NT2/D1 (cell line): ENCODE measurements around the gene EXOC3L4.

Experiments used
- YY1 ChIP-seq: IDR thresholded peaks from 2 replicates; pipeline ENCODE4 v1.6.1; 2011; ENCODE audit not compliant: insufficient read length, insufficient read depth
- ZNF274 ChIP-seq: IDR thresholded peaks from 2 replicates; pipeline ENCODE4 v1.6.1; 2011; ENCODE audit warnings: mild to moderate bottlenecking, low read depth, low read length

DNA sequence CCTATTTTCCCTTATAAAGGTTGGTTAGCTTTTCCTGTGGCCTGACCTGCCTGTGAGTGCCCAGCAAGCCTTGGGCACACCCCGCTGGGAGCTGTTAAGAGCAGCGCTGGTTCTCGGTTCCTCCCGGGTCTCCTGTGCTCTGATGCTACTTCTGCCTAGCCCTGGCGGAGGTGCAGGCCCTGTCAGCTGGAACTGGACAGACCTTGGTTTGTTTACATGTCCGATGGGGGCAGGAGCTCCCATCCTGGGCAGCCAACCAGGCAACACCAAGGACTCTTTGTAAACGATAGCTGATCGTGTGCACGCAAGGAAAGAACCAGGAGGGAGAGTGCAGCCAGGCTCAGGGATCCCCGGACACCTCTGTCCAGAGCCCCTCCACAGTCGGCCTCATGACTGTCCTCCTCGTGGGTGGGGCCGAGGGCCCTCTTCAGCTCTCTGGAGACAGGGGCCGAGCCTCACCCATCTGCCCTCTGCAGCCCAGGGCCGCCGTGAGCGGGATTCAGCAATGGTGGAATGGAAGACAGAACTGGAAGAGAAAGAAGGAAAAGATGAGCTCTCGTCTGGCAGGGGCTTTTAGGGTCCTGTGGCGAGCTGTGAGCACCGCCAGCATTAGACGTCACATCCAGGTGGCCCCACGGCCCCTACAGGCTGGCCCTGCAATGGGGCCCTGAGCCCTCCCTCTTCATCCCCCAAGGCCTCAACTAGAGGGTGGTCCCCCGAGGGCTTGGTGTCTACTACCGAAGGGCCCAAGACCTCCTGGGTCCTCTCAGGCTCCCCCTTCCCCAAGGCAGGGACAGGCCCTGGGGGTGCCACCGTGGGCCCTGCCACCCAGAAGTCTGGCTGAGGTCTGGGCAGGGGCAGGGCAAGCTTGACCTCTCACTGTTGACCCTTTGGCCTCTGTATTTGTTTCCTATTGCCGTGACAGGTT lies 41.1 kb downstream of the EXOC3L4 start:
- TF ChIP-seq YY1 (no peak), ZNF274 (no peak)
